ENCODE results near the gene SNX21. TPM values are rescaled to one million over a fixed set of nuclear protein-coding genes. Genes with fewer than 3 reads are reported as not detected.

The SNX21 gene
- total and polyA plus RNA-seq, 9 of the 15 experiments (the other 6 are each of a cell fraction or from before 2014, with no cell fraction given) = 0.10 to 1.2 (median 0.42) TPM

DNA sequence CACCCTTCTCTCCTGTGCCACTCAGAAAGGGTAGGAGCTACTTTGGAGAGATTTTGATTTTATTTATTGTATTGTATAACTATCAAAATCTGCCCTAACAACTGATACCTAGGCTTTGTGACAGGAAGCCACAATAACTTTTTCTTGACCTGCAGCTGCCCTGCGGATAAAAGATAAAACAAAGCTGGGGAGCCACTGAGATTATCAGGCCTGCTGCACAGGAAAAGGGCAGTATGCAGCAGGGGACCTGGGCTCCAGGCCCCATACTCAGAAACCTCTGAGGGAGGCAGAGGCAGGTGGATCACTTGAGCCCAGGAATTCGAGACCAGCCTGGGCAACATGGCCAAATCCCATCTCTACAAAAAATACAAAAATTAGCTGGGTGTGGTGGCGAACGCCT is 980 bp upstream of the SNX21 start:
- Histone ChIP-seq H4K20me1 (replicated peaks; ENCODE audit: control insufficient read depth, insufficient read depth, low read length) (no peaks in the 10 kb centered on the region), H3K4me2 (ENCODE audit: insufficient read depth, low read length) (no peak overlapping the region), H2AFZ (ENCODE audit: low read depth, low read length) (no peak overlapping the region), H3K9me1 (ENCODE audit: control insufficient read depth, insufficient read depth, low read length) (no peaks in the 10 kb centered on the region), H3K4me3 (no peak overlapping the region), H3K27me3 (ENCODE audit: control insufficient read depth in 2 of 2, insufficient read depth in 2 of 2, low read length in 2 of 2) (no peaks in the 10 kb centered on the region), H3K36me3 (ENCODE audit: control insufficient read depth, insufficient read depth, low read length) (no peaks in the 10 kb centered on the region), H3K9me3 (replicated peaks; ENCODE audit: control insufficient read depth, insufficient read depth, low read depth, low read length) (no peaks in the 10 kb centered on the region), H3K79me2 (ENCODE audit: control insufficient read depth, insufficient read depth, low read length) (no peaks in the 10 kb centered on the region), H3K9ac (ENCODE audit: insufficient read depth in 1 of 2, low read depth in 2 of 2, low read length in 2 of 2) (no peak overlapping the region), H3K27ac (ENCODE audit: extremely low read depth, low read depth, low read length) (no peak overlapping the region), H3K4me1 (replicated peaks in 1 of 2; ENCODE audit: control insufficient read depth in 2 of 2, insufficient read depth in 2 of 2, low read length in 2 of 2) (peaks cover 32 to 34% of the 10 kb centered on the region in 2 experiments)
- ATAC-seq = 0 out of 3 replicates have a peak, but pooled peaks have one; percentile 6
- intact Hi-C loops (cut with micrococcal nuclease) (loop anchor here (10.0 kb wide), 1 partner anchor 52 kb away; the partner anchor contains the start of genes SPATA25 and ZSWIM1), in situ Hi-C loops (cut with MboI) (no loop called here)
- TF ChIP-seq CBFA2T3 (IDR thresholded peaks at IDR 0.05) = peak; percentile 82
- TF ChIP-seq ARID1B (IDR thresholded peaks at IDR 0.05) = peak; percentile 63
- TF ChIP-seq TCF3 (CRISPR knock-in tag; IDR thresholded peaks at IDR 0.05) = peak; percentile 74
- peak; percentile 53; the same call in 1 of the 2 replicates for TF ChIP-seq TAL1 (IDR thresholded peaks at IDR 0.05)
- TF ChIP-seq POLR2H (tag; IDR thresholded peaks at IDR 0.05; ENCODE audit: low read depth) = no peak
- peak; percentile 37; the same call in 1 of the 2 replicates for TF ChIP-seq KLF16 (IDR thresholded peaks at IDR 0.05)
- TF ChIP-seq CBX5 (IDR thresholded peaks at IDR 0.05; ENCODE audit: borderline replicate concordance, low read depth) = no peak
- TF ChIP-seq NCOR1 (IDR thresholded peaks at IDR 0.05) = peak; percentile 48; the same call in 1 of the 2 replicates
- no peak for TF ChIP-seq ZFPM2 (CRISPR knock-in tag; IDR thresholded peaks at IDR 0.05)
- TF ChIP-seq KDM1A (IDR thresholded peaks at IDR 0.05) = peak; percentile 70 to 74
- peak; percentile 41; the same call in 1 of the 2 replicates for TF ChIP-seq EP300 (IDR thresholded peaks at IDR 0.05; ENCODE audit: low read length)
- TF ChIP-seq CBFA2T2 (conservative IDR thresholded peaks at IDR 0.05) = peak; percentile 67
- TF ChIP-seq SOX6 (IDR thresholded peaks at IDR 0.05) = 0 out of 2 replicates have a peak, but pooled peaks have one; percentile 32
- TF ChIP-seq RCOR1 (IDR thresholded peaks at IDR 0.05; ENCODE audit: borderline replicate concordance in 1 of 2, low read depth in 2 of 2, low read length in 2 of 2) = peak in 1 of 2 experiments; percentile 77; a peak in 2 of 4 replicates
- peak; percentile 53; the same call in 1 of the 2 replicates for TF ChIP-seq TEAD4 (IDR thresholded peaks at IDR 0.05; ENCODE audit: low read length)
- no peak for TF ChIP-seq TEAD4 (CRISPR knock-in tag; IDR thresholded peaks at IDR 0.05; ENCODE audit: borderline replicate concordance)
- WGBS (ENCODE audit: insufficient coverage, low coverage, missing lambda C conversion rate) = 24% methylated on average over 4 of the region's 4 CpGs
- no TSS peak for BruUV-seq (replicated peaks)
- FAIRE-seq = no peak
- CTCF ChIA-PET (ENCODE audit: low intra/inter-chr PET ratio) = no interaction called here
- peak in 1 of 4 experiments; percentile 50 for DNase-seq (ENCODE audit: extremely low read depth in 1 of 4, low spot score in 3 of 4)
- POLR2A ChIA-PET = interaction anchor here (0.9 to 1.6 kb wide), 6 partner anchors 10 to 137 kb away, joined by 3 to 6 read pairs (median 4); partner anchors contain the start of gene PCIF1
